HG02642 (cell line): ENCODE results near the gene IGSF21.

Experiments
- ATAC-seq: cut with Tn5 transposase; IDR thresholded peaks from one replicate; pipeline ENCODE4 v1.9.1; 2021; ENCODE audit warnings: mild to moderate bottlenecking; ENCODE audit not compliant: unreplicated experiment, poor library complexity

IGSF21 gene

GRCh38 chr1:18118078-18118477, 10.5 kb downstream of the IGSF21 start:
- no peak for ATAC-seq

- ATAC-seq, result no peak
Observed at GRCh38 chr1:18118491-18118890, 10.9 kb downstream of the IGSF21 start.

GRCh38 chr1:18119289-18119688, 11.7 kb downstream of the IGSF21 start:
- ATAC-seq, result no peak

- no peak for ATAC-seq
Observed at GRCh38 chr1:18119771-18120377, 12.3 kb downstream of the IGSF21 start.

GRCh38 chr1:18120638-18121037, 13.0 kb downstream of the IGSF21 start:
- ATAC-seq, result no peak

GRCh38 chr1:18121072-18121820, 13.6 kb downstream of the IGSF21 start:
- no peak for ATAC-seq

- no peak for ATAC-seq
Observed at GRCh38 chr1:18123467-18123992, 15.9 kb downstream of the IGSF21 start.

- no peak for ATAC-seq
Observed at GRCh38 chr1:18124977-18125376, 17.4 kb downstream of the IGSF21 start.

- ATAC-seq, result no peak
Observed at GRCh38 chr1:18126616-18127015, 19.0 kb downstream of the IGSF21 start.

GRCh38 chr1:18128298-18128697, 20.7 kb downstream of the IGSF21 start:
- no peak for ATAC-seq

GRCh38 chr1:18130356-18130755, 22.8 kb downstream of the IGSF21 start:
- no peak for ATAC-seq

GRCh38 chr1:18132022-18132710, 24.6 kb downstream of the IGSF21 start:
- ATAC-seq, result no peak

- ATAC-seq, result no peak
Observed at GRCh38 chr1:18132711-18133541, 25.3 kb downstream of the IGSF21 start.

- no peak for ATAC-seq
Observed at GRCh38 chr1:18134324-18135046, 26.9 kb downstream of the IGSF21 start.

- no peak for ATAC-seq
Observed at GRCh38 chr1:18137759-18138345, 30.3 kb downstream of the IGSF21 start.

GRCh38 chr1:18139198-18139981, 31.8 kb downstream of the IGSF21 start:
- ATAC-seq, result no peak

GRCh38 chr1:18140411-18140810, 32.8 kb downstream of the IGSF21 start:
- no peak for ATAC-seq

- ATAC-seq, result no peak
Observed at GRCh38 chr1:18141661-18142060, 34.1 kb downstream of the IGSF21 start.

GRCh38 chr1:18142471-18142870, 34.9 kb downstream of the IGSF21 start:
- no peak for ATAC-seq
